ENCODE data around the gene MAP2K4.

MAP2K4 gene

GRCh38 chr17:12040478-12040877 is 19.8 kb downstream of the MAP2K4 start:
- no peak overlapping the region for H3K27ac ChIP-seq (ENCODE audit: low read length)
- peaks cover 0 to 8% of the 10 kb centered on the region in 2 donors for H3K4me1 ChIP-seq (ENCODE audit: control insufficient read depth in 1 of 2, insufficient read depth in 2 of 2, low read length in 2 of 2)
- H3K9me3 ChIP-seq (ENCODE audit: control insufficient read depth in 1 of 2, low read length in 2 of 2) = no peaks in the 10 kb centered on the region
- H3K4me3 ChIP-seq (ENCODE audit: low read depth in 1 of 2, low read length in 2 of 2) = no peak overlapping the region
- no peaks in the 10 kb centered on the region for H3K27me3 ChIP-seq (ENCODE audit: low read depth, low read length)
- H3K36me3 ChIP-seq (ENCODE audit: control insufficient read depth in 1 of 2, insufficient read depth in 2 of 2, low read length in 2 of 2) = no peaks in the 10 kb centered on the region

- no peak overlapping the region for H3K4me3 ChIP-seq (ENCODE audit: low read depth in 1 of 2, low read length in 2 of 2)
- H3K27me3 ChIP-seq (ENCODE audit: low read depth, low read length) = no peaks in the 10 kb centered on the region
- peaks cover 0 to 8% of the 10 kb centered on the region in 2 donors for H3K4me1 ChIP-seq (ENCODE audit: control insufficient read depth in 1 of 2, insufficient read depth in 2 of 2, low read length in 2 of 2)
- H3K9me3 ChIP-seq (ENCODE audit: control insufficient read depth in 1 of 2, low read length in 2 of 2) = no peaks in the 10 kb centered on the region
- H3K27ac ChIP-seq (ENCODE audit: low read length) = no peak overlapping the region
- no peaks in the 10 kb centered on the region for H3K36me3 ChIP-seq (ENCODE audit: control insufficient read depth in 1 of 2, insufficient read depth in 2 of 2, low read length in 2 of 2)
These were observed 20.6 kb downstream of the MAP2K4 start for GRCh38 chr17:12041312-12041711.

GRCh38 chr17:12043702-12044101 is 23.0 kb downstream of the MAP2K4 start:
- Histone ChIP-seq H3K27me3 (ENCODE audit: low read depth, low read length) (no peaks in the 10 kb centered on the region), H3K4me3 (ENCODE audit: low read depth in 1 of 2, low read length in 2 of 2) (no peak overlapping the region), H3K9me3 (ENCODE audit: control insufficient read depth in 1 of 2, low read length in 2 of 2) (no peaks in the 10 kb centered on the region), H3K36me3 (ENCODE audit: control insufficient read depth in 1 of 2, insufficient read depth in 2 of 2, low read length in 2 of 2) (no peaks in the 10 kb centered on the region), H3K4me1 (ENCODE audit: control insufficient read depth in 1 of 2, insufficient read depth in 2 of 2, low read length in 2 of 2) (peaks cover 0 to 12% of the 10 kb centered on the region in 2 donors), H3K27ac (ENCODE audit: low read length) (no peak overlapping the region)

GRCh38 chr17:12046786-12047185 is 26.1 kb downstream of the MAP2K4 start:
- H3K36me3 ChIP-seq (ENCODE audit: control insufficient read depth in 1 of 2, insufficient read depth in 2 of 2, low read length in 2 of 2) = no peaks in the 10 kb centered on the region
- H3K9me3 ChIP-seq (ENCODE audit: control insufficient read depth in 1 of 2, low read length in 2 of 2) = no peaks in the 10 kb centered on the region
- no peak overlapping the region for H3K27ac ChIP-seq (ENCODE audit: low read length)
- H3K27me3 ChIP-seq (ENCODE audit: low read depth, low read length) = no peaks in the 10 kb centered on the region
- H3K4me3 ChIP-seq (ENCODE audit: low read depth in 1 of 2, low read length in 2 of 2) = no peak overlapping the region
- peaks cover 4 to 12% of the 10 kb centered on the region in 2 donors for H3K4me1 ChIP-seq (ENCODE audit: control insufficient read depth in 1 of 2, insufficient read depth in 2 of 2, low read length in 2 of 2)

GRCh38 chr17:12047681-12048376 is 27.2 kb downstream of the MAP2K4 start:
- Histone ChIP-seq H3K4me1 (ENCODE audit: control insufficient read depth in 1 of 2, insufficient read depth in 2 of 2, low read length in 2 of 2) (peaks cover 4 to 12% of the 10 kb centered on the region in 2 donors), H3K4me3 (ENCODE audit: low read depth in 1 of 2, low read length in 2 of 2) (no peak overlapping the region), H3K27ac (ENCODE audit: low read length) (no peak overlapping the region), H3K36me3 (ENCODE audit: control insufficient read depth in 1 of 2, insufficient read depth in 2 of 2, low read length in 2 of 2) (no peaks in the 10 kb centered on the region), H3K27me3 (ENCODE audit: low read depth, low read length) (no peaks in the 10 kb centered on the region), H3K9me3 (ENCODE audit: control insufficient read depth in 1 of 2, low read length in 2 of 2) (no peaks in the 10 kb centered on the region)

- H3K36me3 ChIP-seq (ENCODE audit: control insufficient read depth in 1 of 2, insufficient read depth in 2 of 2, low read length in 2 of 2) = no peaks in the 10 kb centered on the region
- H3K4me1 ChIP-seq (ENCODE audit: control insufficient read depth in 1 of 2, insufficient read depth in 2 of 2, low read length in 2 of 2) = peaks cover 4 to 15% of the 10 kb centered on the region in 2 donors
- no peak overlapping the region for H3K27ac ChIP-seq (ENCODE audit: low read length)
- no peak overlapping the region for H3K4me3 ChIP-seq (ENCODE audit: low read depth in 1 of 2, low read length in 2 of 2)
- H3K27me3 ChIP-seq (ENCODE audit: low read depth, low read length) = no peaks in the 10 kb centered on the region
- no peaks in the 10 kb centered on the region for H3K9me3 ChIP-seq (ENCODE audit: control insufficient read depth in 1 of 2, low read length in 2 of 2)
These were observed 28.3 kb downstream of the MAP2K4 start for GRCh38 chr17:12048843-12049473.

- H3K27me3 ChIP-seq (ENCODE audit: low read depth, low read length) = no peaks in the 10 kb centered on the region
- no peak overlapping the region for H3K4me3 ChIP-seq (ENCODE audit: low read depth in 1 of 2, low read length in 2 of 2)
- no peaks in the 10 kb centered on the region for H3K9me3 ChIP-seq (ENCODE audit: control insufficient read depth in 1 of 2, low read length in 2 of 2)
- H3K36me3 ChIP-seq (ENCODE audit: control insufficient read depth in 1 of 2, insufficient read depth in 2 of 2, low read length in 2 of 2) = no peaks in the 10 kb centered on the region
- no peak overlapping the region for H3K27ac ChIP-seq (ENCODE audit: low read length)
- peaks cover 4 to 15% of the 10 kb centered on the region in 2 donors for H3K4me1 ChIP-seq (ENCODE audit: control insufficient read depth in 1 of 2, insufficient read depth in 2 of 2, low read length in 2 of 2)
These were observed 30.1 kb downstream of the MAP2K4 start for GRCh38 chr17:12050646-12051225.

- Histone ChIP-seq H3K4me3 (ENCODE audit: low read depth in 1 of 2, low read length in 2 of 2) (no peak overlapping the region), H3K27me3 (ENCODE audit: low read depth, low read length) (no peaks in the 10 kb centered on the region), H3K36me3 (ENCODE audit: control insufficient read depth in 1 of 2, insufficient read depth in 2 of 2, low read length in 2 of 2) (no peaks in the 10 kb centered on the region), H3K27ac (ENCODE audit: low read length) (no peak overlapping the region), H3K9me3 (ENCODE audit: control insufficient read depth in 1 of 2, low read length in 2 of 2) (no peaks in the 10 kb centered on the region), H3K4me1 (ENCODE audit: control insufficient read depth in 1 of 2, insufficient read depth in 2 of 2, low read length in 2 of 2) (peaks cover 4 to 14% of the 10 kb centered on the region in 2 donors)
These were observed 32.9 kb downstream of the MAP2K4 start for GRCh38 chr17:12053552-12053951.

- no peaks in the 10 kb centered on the region for H3K27me3 ChIP-seq (ENCODE audit: low read depth, low read length)
- H3K4me1 ChIP-seq (ENCODE audit: control insufficient read depth in 1 of 2, insufficient read depth in 2 of 2, low read length in 2 of 2) = peaks cover 0 to 24% of the 10 kb centered on the region in 2 donors
- no peaks in the 10 kb centered on the region for H3K9me3 ChIP-seq (ENCODE audit: control insufficient read depth in 1 of 2, low read length in 2 of 2)
These were observed 35.2 kb downstream of the MAP2K4 start for GRCh38 chr17:12055889-12056288.

GRCh38 chr17:12057520-12057919 is 36.8 kb downstream of the MAP2K4 start:
- H3K27me3 ChIP-seq (ENCODE audit: low read depth, low read length) = no peaks in the 10 kb centered on the region
- H3K27ac ChIP-seq (ENCODE audit: low read length) = no peak overlapping the region
- H3K4me1 ChIP-seq (ENCODE audit: control insufficient read depth in 1 of 2, insufficient read depth in 2 of 2, low read length in 2 of 2) = peaks cover 0 to 24% of the 10 kb centered on the region in 2 donors
- H3K36me3 ChIP-seq (ENCODE audit: control insufficient read depth in 1 of 2, insufficient read depth in 2 of 2, low read length in 2 of 2) = no peaks in the 10 kb centered on the region
- H3K4me3 ChIP-seq (ENCODE audit: low read depth in 1 of 2, low read length in 2 of 2) = no peak overlapping the region
- H3K9me3 ChIP-seq (ENCODE audit: control insufficient read depth in 1 of 2, low read length in 2 of 2) = no peaks in the 10 kb centered on the region

More at GRCh38 chr17:12055889-12056288, 35.2 kb downstream of the MAP2K4 start:
- H3K4me3 ChIP-seq (ENCODE audit: low read depth in 1 of 2, low read length in 2 of 2) = no peak overlapping the region
- H3K36me3 ChIP-seq (ENCODE audit: control insufficient read depth in 1 of 2, insufficient read depth in 2 of 2, low read length in 2 of 2) = no peaks in the 10 kb centered on the region
- no peak overlapping the region for H3K27ac ChIP-seq (ENCODE audit: low read length)

GRCh38 chr17:12058535-12058934 is 37.9 kb downstream of the MAP2K4 start:
- no peak overlapping the region for H3K4me3 ChIP-seq (ENCODE audit: low read depth in 1 of 2, low read length in 2 of 2)
- no peaks in the 10 kb centered on the region for H3K9me3 ChIP-seq (ENCODE audit: control insufficient read depth in 1 of 2, low read length in 2 of 2)
- no peaks in the 10 kb centered on the region for H3K36me3 ChIP-seq (ENCODE audit: control insufficient read depth in 1 of 2, insufficient read depth in 2 of 2, low read length in 2 of 2)
- H3K4me1 ChIP-seq (ENCODE audit: control insufficient read depth in 1 of 2, insufficient read depth in 2 of 2, low read length in 2 of 2) = peaks cover 0 to 23% of the 10 kb centered on the region in 2 donors
- no peak overlapping the region for H3K27ac ChIP-seq (ENCODE audit: low read length)
- no peaks in the 10 kb centered on the region for H3K27me3 ChIP-seq (ENCODE audit: low read depth, low read length)

Data from muscle layer of duodenum (tissue), 2 donors.